CD4-positive, alpha-beta T cell treated with Interleukin-12 subunit alpha and Interleukin-12 subunit beta, for 1 hour (primary cell): Measurements from ENCODE around the gene CAPN5.

Source experiments
- DNase-seq: peaks from one replicate; pipeline ENCODE4 v3.0.0-alpha.2; 2020

Gene CAPN5

DNA sequence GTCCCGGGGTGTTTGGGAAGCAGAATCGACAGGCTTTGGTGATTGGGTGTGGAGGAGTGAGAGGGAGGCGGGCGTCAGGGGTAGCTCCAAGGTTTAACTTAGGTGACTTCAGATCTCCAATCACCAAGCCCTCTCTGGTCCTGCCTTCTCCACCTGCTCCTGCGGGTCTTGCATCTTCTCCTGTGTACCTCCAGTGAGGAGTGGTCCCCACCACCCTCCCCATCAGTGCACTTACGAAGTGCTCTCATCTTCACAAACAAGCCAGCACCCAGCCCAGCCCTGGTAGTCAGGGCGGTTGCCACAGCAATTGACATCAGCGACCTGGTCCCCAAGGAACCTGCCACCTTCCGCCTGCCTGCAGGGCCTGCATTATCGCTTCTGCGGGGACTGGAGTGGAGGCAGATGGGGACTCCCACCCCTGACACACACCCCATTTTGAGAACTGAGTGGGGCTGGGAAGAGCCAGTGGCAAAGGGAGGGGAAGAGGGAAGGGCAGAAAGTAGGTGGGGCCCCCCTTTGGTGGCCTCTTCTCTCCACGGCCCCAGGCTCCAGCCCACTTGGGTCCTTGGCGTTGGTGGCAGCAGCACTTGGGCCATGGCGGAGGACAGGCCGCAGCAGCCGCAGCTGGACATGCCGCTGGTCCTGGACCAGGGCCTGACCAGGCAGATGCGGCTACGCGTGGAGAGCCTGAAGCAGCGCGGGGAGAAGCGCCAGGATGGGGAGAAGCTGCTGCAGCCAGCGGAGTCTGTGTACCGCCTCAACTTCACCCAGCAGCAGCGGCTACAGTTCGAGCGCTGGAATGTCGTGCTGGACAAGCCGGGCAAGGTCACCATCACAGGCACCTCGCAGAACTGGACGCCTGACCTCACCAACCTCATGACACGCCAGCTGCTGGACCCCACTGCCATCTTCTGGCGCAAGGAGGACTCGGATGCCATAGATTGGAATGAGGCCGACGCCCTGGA is 35.8 kb downstream of the CAPN5 start, which contains the start of gene OMP:
Gene OMP (plus strand): TSS at position 595 of the 965 bp plus-strand sequence. CDS start 0 bp downstream, at position 595.
- no peak for DNase-seq

DNA sequence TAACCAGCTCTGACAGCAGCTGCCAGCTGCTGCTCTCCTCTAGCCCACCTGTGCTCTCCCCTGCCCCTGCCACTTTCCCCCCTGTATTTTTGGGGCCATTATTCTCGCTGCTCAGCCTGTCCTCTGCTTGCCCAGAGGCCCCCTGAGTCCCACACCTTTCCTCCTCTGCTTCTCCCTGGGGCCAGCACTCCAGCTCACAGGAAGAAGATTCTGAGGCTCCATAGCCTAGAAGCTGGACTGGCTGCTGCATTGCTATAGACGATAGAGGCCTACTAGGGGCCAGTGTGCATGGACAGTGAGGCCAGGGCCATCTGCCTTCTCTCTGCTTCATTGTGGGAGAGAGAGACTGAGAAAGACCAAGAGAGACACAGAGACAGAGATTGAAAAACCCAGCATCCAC is 36.5 kb downstream of the CAPN5 start:
- DNase-seq = no peak

DNA sequence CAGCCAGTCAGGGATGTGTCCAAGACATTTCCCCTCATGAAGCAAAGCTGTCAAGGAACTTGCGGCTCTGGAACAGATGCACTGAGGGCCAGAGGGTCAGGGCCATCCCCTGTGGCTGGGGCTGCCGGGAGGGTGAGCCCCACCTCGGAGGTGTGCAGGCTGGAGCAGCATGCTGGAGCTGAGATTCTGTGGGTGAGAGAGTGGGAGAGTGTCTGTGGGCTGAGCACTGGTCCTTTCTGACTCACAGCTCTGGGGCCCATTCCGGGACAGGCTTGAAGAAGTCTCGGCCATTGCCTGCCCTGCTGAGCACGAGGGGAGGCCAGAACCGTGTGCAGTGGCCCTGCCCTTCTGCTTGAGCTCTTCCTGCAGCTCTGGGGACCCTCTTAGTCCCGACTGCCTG is 38.0 kb downstream of the CAPN5 start:
- DNase-seq = no peak

DNA sequence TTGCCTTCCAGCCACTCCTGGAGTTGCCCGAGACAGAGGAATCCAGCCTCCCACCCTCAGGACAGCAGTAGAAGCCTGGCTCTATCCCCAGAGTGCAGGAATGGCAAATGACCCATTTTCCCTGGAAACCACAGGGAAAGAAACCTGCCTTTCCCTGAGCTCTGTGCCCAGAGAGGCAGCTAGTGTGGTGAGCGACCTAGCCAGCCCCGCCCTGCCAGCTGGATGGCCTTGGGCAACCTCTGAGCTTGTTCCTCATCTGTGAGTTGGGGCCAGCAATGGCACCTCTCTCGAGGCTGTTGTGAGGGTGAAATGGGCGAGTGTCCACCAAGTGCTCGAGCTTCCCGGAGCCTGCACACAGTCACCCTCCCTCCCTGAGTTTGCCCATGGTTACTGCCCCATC is 39.5 kb downstream of the CAPN5 start:
- DNase-seq = no peak

DNA sequence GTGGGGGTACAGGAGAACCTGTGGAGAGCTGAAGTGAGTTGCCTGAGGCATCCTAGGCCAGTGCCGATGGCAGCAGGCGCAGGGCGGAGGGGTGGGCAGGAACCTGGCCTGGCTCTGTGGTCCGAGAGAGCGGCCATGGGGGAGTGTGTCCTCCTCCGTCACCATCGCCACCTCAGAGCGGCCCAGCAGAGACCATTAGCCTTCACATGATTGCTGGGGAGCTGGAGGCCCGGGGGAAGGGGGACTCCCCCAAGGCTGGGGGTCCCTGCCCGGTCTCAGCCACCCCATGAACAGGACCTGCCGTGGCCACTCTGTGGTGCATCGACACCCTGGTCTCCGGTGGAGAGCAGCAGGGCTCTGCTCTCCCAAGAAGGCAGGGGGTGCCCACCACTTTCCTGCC is 40.0 kb downstream of the CAPN5 start:
- DNase-seq = no peak

DNA sequence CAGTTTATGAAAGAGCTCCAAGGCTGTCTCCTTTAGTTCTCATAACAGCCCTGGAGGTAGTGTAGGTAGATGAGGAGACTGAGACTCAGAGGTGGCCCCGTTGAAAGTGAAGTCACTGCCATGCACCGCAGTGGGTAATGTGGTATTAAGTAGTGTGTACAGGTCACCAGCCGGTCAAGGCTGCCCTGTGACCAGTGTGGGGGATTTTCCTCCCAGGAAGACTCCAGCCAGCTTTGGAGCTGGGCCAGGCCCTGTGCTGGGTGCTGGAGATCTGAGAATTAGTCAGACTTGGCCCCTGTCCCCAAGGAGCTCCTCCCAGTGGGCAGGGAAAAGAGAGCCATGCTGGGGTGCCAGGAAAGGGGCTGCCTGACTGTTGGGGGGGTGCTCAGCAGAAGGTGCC is 41.2 kb downstream of the CAPN5 start:
- no peak for DNase-seq

DNA sequence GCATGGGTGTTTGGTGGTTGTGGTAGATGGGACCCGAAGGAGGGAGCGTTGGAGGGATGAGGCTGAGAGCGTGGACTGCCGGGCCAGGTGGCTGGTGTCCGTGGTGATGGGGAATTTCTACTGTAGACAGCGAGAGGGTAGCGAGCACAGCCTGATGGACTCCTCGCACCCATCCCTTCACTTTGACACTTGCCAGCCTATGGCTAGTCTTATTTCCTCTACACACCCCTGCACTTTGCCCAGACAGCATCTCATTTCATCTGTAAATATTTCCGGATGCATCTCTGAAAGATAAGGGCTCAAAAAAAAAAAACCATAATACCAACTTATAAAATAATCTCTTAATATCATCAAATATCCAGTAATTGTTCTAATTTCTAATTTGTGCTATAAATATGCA is 41.7 kb downstream of the CAPN5 start:
- no peak for DNase-seq

DNA sequence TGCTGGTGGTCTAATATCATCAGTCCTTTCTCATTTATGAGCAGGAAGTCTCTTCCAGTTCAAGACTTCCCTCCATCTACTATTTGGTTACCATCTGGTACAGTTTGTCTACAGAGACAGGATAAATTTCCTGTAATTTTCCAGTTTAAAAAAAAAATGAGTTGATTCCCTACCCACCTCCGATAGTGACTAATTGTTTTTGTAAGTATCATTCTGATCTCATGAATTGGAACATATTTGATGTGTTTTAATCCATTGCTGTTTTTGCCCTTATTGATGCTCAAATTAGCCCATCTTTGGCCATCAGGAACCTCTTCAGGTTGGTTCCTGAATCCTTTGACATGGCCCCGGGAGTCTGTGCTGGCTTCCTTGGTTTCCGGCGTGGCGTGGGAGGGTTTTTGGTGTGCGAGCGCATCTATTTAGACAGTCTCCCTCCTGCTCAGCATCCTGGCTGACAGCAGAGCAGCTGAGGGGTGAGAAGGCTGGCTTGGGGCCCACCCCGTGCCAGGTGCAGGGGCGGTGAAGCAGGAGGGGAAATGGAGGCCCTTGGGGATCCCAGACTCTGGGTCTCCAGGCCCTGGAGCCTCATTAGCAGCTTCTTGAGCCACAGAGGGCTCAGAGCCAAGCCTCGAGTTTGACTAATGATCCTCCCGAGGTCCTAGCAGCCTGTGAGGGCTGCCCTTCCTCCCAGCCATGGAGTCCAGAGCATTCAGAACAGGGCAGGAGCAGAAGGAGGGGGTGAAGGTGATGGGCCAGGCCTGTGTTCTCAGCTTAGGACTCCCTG is 42.7 kb downstream of the CAPN5 start:
- DNase-seq = no peak

DNA sequence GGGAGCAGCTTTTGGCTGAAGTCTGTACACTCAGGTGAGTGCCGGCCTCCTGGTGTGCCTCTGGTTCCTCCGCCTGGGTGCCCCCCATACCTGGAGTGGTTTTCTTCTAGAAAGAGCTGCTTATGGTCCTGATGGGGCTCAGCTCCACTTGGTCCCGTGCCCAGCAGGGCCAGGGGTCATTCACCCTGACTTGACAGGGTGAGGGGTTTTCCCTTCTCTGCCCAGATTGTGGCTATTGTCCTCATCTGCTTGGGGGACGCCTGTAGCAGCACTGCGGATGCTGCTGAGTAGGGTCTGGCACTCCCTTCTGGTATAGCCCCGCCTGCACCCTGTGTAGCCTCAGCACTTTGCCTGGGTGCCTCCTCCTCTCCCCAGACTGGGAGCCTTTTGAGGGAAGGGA is 44.1 kb downstream of the CAPN5 start:
- no peak for DNase-seq

DNA sequence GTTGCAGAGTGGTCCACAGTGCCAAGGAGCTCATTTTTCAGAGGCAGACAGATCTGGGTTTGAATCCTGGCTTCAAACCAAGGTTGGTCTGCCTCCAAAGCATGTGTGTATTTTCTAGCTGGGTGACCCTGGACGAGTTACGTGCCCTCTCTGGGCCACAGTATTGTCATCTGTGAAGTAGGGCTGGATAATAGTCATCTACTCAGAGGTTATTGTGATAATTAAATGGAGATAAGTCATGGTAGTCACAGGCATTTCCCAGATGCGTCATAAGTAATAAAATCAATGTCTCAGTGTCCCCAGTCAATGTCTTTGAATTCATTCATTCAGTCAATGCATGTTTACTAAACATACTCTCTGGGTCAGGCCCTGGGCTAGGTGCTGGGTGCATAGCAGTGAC is 44.5 kb downstream of the CAPN5 start:
- DNase-seq = no peak

DNA sequence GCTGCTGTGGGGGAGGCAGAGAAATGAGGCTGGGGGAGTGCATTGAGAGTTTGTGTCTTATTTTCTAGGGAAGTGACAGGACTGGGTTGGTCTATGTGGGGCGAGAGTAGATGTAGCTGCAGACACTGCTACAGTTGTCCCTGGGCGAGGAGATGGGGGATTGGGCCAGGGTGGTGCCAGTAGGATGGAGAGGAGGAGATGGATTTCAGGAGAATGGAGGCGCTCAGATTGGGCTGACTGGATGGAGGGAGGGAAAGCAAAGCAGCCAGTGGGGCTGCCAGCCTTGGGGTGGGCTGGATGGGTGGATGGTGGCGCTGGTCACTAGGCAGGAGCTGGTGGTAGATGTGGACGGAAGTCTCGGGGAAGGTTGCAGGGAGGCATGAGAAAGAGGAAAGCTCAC is 45.2 kb downstream of the CAPN5 start:
- no peak for DNase-seq

DNA sequence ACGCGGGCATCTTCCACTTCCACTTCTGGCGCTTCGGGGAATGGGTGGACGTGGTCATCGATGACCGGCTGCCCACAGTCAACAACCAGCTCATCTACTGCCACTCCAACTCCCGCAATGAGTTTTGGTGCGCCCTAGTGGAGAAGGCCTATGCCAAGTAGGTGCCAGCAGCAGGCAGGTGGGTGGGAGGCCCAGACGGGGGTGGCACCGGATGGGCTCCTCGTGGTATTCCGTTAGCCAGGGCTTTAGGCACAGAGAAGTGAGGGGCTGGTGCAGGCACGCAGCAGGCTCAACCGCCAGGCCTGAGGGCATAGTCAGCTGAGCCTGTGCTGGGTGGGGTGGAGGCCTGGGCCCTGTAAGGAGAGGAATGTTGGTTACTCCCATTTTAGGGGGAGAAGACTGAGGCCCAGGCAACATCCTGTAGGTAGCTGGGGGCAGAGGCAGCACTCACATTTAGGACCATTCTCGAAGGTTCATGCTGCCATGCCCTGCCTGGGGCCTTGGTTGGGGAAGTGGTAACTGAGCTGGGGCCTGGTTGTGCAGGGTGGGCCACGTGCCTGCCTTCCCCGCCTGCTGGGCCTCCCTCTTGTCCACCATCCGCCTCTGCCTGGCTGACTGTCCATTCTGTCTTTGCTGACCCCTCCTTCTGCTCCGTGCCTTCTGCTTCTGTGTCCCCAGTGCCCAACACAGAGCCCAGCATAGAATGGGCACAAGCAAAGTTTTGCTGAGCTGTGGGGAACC is 46.0 kb downstream of the CAPN5 start:
- DNase-seq = no peak

DNA sequence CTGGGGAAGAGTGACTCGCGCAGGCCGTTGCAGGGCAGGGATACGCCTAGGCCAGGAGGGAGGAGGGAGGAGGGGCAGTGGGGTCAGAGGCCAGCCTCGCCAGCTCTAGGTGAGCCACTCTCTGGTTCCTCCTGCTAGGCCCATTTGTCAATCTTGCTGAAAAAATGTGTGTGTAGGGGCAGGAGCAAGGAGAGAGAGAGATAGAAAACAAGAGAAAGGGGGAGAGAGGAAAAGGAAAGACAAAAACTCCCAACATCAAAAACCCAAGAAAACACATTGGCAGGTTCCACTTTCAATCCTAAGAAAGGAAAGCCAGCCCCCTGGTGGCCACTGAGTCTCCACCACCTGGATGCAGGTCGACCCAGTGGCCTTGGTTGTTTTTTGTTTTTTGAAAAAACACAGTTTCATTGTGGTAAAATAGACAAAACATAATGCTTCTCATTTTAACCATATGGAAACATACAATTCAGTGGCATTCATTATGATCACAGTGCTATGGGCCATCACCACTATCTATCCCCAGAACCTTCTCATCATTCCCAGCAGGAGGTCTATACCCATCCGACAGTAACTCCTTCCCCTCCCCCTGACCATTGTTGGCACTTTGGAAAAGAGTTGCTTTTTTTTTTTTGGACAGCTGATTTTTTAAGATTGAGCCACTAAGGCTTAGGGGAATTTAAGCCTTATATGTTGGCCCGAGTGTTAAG is 46.8 kb downstream of the CAPN5 start:
- DNase-seq = peak; percentile 18

DNA sequence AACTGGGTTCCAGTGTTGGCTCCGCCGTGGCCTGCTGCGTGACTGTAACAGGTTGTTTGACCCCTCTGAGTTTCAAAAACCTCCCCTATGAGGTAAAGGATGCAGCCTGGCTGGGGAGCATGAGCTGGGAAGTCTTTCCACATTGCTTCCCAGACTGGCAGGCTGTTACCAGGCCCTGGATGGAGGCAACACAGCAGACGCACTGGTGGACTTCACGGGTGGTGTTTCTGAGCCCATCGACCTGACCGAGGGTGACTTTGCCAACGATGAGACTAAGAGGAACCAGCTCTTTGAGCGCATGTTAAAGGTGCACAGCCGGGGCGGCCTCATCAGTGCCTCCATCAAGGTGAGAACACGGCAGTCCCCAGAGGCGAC is 47.3 kb downstream of the CAPN5 start:
- DNase-seq = no peak

DNA sequence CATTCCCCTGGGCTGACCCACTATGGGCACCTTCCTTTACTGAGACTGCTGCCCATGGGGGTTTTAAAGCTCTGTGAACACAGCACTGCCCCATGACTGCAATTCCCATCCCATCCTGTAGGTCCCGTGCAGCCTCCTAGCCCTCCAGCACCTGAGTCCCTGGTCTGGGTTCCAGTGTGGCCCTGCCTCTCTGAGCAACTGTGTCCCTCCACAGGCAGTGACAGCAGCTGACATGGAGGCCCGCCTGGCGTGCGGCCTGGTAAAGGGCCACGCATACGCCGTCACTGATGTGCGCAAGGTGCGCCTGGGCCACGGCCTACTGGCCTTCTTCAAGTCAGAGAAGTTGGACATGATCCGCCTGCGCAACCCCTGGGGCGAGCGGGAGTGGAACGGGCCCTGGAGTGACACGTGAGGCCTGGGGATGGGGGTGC is 48.4 kb downstream of the CAPN5 start:
- DNase-seq = no peak

DNA sequence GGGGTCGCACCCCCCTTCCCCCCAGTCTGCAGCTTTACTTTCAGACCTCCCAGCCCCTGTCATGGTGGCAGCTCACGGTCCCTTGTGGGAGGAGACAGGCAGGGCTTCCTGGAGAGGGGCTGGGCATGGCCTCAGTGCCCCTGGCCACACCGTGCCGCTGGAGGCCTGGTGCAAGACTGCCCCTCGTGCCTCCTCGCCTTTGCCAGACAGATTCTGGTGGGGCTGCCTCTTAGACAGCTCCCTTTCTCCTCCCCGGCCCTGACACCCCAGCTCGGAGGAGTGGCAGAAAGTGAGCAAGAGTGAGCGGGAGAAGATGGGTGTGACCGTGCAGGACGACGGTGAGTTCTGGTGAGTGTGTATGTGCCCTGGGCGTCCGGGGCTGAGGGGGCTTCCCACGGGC is 49.2 kb downstream of the CAPN5 start:
- no peak for DNase-seq

DNA sequence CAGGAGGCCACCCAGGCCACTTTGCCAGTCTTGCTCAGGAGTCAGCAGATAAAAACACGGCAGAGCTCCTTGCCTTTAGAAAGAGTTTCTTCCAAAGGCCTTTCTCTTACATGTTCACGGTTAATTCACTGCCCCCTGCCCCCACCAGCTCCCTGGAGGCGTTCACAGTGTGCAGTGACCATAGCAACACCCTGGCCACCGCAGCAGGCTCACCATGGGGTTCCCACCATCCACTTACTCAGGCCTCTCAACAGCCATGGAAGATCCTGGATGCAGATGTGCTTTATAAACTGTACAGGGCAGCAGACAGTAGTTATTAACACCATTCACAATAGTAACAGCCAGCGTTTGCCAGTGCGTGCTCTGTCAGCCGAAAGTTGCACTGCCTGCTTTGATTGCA is 50.7 kb downstream of the CAPN5 start:
- DNase-seq = no peak

DNA sequence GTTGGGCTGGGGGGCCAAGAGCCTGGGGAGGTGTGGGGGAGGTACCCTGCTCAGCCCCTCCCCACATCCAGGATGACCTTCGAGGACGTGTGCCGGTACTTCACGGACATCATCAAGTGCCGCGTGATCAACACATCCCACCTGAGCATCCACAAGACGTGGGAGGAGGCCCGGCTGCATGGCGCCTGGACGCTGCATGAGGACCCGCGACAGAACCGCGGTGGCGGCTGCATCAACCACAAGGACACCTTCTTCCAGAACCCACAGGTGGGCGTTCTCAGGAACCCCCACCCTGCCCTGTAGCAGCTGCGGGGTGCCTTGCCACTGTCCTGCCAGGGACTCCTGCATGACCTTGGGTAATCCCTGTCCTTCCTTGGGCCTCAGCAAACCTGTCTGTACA is 51.3 kb downstream of the CAPN5 start:
- DNase-seq = no peak

DNA sequence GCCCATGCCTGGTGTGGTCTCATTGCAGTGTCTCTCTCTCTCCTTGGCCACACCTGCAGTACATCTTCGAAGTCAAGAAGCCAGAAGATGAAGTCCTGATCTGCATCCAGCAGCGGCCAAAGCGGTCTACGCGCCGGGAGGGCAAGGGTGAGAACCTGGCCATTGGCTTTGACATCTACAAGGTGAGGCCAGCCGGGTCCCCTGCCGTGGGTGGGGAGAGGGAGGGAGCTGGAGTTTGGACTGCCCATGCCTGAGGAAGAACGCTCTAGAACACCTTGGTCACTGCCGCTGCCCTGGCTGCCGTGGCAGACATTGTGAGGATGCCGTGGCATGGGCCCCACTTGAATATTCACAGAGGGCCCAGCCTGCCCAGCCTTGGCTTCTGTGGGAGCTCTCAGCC is 52.2 kb downstream of the CAPN5 start:
- DNase-seq = no peak

DNA sequence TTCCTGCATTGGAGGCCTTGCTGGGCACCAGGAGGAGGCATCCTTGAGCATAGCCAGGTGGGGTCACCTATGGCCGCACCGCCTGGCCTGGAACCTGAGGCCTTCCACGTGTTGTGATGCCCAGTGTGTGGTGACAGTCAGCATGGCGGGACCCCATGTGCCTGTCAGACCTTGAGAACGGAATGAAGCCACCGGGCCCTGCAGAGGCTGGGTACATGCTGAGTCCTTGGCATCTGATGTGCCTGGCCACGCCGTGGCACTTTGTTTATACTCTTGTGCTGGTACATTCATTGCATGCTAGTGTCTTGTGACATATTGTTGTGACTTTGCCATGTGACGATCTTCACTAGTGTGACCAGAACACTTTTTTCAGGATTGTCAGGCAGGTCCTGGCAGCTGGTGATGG is 52.8 kb downstream of the CAPN5 start:
- no peak for DNase-seq

DNA sequence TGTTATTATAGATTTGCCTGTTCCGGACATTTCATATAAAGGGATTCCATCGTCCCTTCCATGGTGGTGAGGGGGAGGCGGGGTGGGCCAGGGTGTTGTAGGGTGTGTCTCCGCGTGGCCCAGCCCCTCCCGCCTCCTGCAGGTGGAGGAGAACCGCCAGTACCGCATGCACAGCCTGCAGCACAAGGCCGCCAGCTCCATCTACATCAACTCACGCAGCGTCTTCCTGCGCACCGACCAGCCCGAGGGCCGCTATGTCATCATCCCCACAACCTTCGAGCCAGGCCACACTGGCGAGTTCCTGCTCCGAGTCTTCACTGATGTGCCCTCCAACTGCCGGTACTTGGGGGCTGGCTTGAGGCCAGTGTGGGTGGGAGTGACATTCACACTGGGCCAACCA is 53.8 kb downstream of the CAPN5 start:
- DNase-seq = no peak

DNA sequence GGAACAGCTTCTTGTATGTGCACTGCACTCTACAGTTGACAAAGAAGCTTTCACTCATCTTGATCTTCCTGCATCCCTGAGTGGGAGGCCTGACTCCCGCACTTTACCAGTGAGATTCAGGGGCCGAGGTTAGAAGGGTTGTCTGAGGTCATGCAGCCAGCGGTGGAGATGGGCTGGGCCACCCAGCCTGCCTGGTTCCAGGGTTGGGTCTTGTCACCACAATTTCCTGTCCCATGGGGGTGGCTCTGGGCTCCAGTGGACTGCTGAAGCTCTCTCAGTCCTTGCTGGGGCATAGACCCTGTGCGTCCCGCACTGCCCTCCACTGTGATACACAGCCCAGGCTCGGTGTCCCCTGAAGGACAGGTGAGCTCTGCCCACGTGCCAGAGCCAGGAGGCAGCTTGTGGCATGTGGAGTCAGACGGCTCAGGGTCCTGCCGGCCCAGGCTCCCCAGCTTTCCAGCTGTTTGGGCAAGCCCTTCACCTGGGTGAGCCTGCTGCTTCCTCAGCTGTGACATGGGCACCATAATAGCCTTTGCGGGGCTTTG is 54.4 kb downstream of the CAPN5 start:
- DNase-seq = no peak
